ENCODE data around the gene FAM162A.
A peak's percentile ranks its signal among the peaks of the same experiment; 100 is the strongest.
"Not testable (repeated sequence)": the region's sequence is repeated elsewhere in the genome, so short reads cannot be mapped to it uniquely, and the experiment has no call there.

FAM162A gene

GRCh38 chr3:122383771-122384697, at the start of gene FAM162A:
TSS of gene FAM162A (plus strand) at chr3:122384182. CDS start at chr3:122384266, 84 bp downstream.
- peak; percentile 88 for DNase-seq (ENCODE audit: low read depth)

DNA sequence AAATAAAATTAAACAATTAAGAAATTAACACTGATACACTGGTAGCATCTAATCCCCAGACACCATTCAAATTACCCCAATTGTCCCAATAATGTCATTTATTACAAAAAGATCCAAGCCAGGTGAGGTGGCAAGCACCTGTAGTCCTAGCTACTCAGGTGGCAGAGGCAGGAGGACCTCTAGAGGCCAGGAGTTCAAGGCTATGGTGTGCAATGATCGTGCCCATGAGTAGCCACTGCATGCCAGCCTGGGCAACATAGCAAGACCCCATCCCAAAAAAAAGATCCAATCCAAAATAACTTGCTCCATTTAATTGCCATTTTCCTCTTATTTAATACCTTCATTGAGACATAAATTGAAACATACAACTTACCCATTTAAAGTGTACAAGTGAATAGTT, 41.2 kb upstream of the FAM162A start:
- DNase-seq (ENCODE audit: low read depth) = no peak

GRCh38 chr3:122343654-122344053, 40.3 kb upstream of the FAM162A start:
- DNase-seq (ENCODE audit: low read depth) = no peak

DNA sequence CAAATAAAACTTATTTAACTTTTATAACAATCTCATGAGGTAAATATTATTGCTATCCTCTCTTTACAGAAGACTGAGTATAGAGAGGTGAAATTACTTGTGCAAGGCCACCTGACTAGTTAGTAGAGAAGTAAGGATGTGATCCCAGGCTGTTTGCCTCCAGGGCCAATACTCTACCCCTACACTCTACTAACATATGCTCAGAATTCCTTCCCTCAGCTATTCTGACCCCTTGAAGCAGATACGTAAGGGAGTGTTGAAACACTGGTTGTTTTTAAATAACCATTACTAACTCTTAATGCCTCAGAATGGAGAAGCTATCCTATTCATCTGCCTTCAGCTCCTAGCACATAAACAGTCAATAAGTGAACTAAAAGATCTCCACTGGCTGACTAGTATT, 34.8 kb upstream of the FAM162A start:
- DNase-seq (ENCODE audit: low read depth) = no peak

GRCh38 chr3:122350814-122351418, 33.1 kb upstream of the FAM162A start:
- DNase-seq (ENCODE audit: low read depth) = peak; percentile 2

- DNase-seq (ENCODE audit: low read depth) = no peak
Observed at GRCh38 chr3:122351612-122352011, 32.4 kb upstream of the FAM162A start.

GRCh38 chr3:122353215-122353614, 30.8 kb upstream of the FAM162A start:
- no peak for DNase-seq (ENCODE audit: low read depth)

GRCh38 chr3:122353893-122354401, 30.0 kb upstream of the FAM162A start:
- DNase-seq (ENCODE audit: low read depth) = no peak

- DNase-seq (ENCODE audit: low read depth) = no peak
Observed at GRCh38 chr3:122355612-122356011, 28.4 kb upstream of the FAM162A start.

- DNase-seq (ENCODE audit: low read depth) = no peak
Observed at GRCh38 chr3:122356402-122356801, 27.6 kb upstream of the FAM162A start.

- no peak for DNase-seq (ENCODE audit: low read depth)
Observed at GRCh38 chr3:122357828-122358702, 25.9 kb upstream of the FAM162A start.

DNA sequence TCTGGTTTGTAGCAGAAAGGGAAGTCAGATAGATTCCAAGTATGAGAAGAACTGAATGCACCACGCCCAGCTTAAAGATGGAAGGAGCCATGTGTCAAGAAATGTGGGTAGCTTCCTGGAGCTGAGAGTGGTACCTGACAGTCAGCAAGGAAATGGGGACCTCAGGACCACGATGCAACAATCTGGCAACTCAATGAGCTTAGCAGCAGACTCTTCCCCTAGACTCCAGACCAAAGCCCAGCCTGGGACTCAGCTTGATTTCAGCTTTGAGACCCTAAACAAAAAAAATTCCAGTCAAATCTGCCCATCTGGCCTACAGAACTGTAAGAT, 25.3 kb upstream of the FAM162A start:
- no peak for DNase-seq (ENCODE audit: low read depth)

GRCh38 chr3:122362026-122362425, 22.0 kb upstream of the FAM162A start:
- no peak for DNase-seq (ENCODE audit: low read depth)

DNA sequence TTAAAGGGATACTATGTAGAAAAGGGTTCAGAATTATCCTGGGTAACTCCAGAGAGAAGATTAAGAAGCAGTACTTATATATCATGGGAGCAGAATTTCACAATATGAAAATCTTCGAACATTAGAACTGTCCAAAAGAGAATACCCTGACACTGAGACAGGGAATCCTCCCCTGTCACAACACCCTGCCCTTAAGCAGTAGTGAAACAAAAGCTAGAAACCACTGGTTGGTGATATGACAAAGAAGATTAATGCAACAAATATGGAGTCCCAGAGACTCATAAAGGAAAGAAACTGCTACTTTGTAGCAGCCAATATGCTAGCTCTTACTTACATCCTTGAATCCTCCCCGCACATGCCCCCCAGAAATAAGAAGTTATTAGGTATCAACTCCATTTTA, 19.5 kb upstream of the FAM162A start:
- DNase-seq (ENCODE audit: low read depth) = no peak

GRCh38 chr3:122365073-122365472, 18.9 kb upstream of the FAM162A start:
- no peak for DNase-seq (ENCODE audit: low read depth)

DNA sequence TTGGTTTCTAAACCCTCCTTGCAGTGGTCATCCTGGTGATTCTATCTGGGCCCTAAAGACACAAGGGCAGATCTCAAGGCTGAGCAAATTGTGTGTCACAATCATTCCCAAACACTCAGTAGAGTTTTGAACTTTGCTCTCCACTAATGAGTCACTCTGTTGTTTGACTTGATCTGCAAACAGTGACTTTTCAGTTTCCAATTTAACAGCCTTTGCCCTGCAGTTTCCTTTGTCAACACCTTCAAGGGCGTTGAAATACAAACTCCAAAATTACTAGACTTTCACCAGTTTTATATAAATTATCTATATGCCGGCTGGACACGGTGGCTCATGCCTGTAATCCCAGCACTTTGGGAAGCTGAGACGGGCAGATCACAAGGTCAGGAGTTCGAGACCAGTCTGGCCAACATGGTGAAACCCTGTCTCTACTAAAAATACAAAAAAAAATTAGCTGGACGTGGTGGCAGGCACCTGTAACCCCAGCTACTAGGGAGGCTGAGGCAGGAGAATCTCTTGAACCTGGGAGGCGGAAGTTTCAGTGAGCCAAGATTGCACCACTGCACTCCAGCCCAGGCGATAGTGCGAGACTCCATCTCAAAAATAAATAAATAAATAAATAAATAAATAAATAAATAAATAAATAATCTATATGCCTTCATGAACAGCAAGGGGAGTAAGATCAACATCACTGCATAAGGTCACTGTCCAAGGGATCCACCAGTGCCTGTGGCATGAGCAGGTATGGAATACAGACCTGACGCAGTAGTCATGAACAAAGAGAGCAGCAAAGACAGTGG, 18.2 kb upstream of the FAM162A start:
- not testable (repeated sequence) for DNase-seq (ENCODE audit: low read depth)

DNA sequence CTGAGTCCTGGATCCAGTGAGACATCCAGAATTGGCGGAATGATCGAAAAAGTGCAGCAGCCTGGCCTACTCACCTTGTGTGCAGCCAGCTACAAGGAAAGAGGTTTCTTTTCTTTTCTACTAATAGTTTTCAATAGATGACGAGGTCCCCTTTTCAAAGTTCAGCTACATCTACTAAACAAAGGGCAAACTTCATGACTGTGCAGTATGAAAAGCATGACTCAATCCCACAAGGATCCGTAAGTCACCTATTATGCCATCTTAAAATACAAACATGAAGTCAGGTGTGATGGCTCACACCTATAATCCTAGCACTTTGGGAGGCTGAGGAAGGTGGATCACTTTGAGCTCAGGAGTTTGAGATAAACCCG, 17.6 kb upstream of the FAM162A start:
- DNase-seq (ENCODE audit: low read depth) = no peak

DNA sequence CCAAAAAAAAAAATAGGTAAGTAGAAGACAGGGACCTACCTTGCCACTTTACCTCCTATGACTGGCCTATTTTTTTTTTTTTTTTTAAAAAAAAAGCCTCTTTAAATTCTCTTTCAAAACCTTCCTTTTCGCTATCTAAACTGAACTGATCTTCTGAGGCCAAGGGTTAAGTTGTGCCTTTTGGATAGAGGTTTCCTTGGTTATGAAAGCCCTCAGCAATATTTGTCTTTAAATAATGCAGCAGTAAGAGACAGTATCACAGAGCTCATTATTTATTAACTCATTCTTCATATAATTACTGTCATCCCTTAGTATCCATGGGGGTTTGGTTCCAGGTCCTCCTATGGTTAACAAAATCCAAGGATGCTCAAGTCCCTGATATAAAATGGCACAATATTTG, 9.9 kb upstream of the FAM162A start:
- no peak for DNase-seq (ENCODE audit: low read depth)

GRCh38 chr3:122377975-122378374, 6.0 kb upstream of the FAM162A start:
- DNase-seq (ENCODE audit: low read depth) = no peak

GRCh38 chr3:122382888-122383666, 905 bp upstream of the FAM162A start, which contains the start of gene MIX23:
TSS of gene MIX23 (minus strand) at chr3:122383231. CDS start at chr3:122383224, 7 bp downstream.
- peak; percentile 78 for DNase-seq (ENCODE audit: low read depth)

- no peak for DNase-seq (ENCODE audit: low read depth)
Observed at GRCh38 chr3:122387709-122388108, 3.7 kb downstream of the FAM162A start.

Data from stimulated activated CD4-positive, alpha-beta T cell treated with anti-CD3 and anti-CD28 coated beads, Interleukin-2, amount 100 ng/mL, for 4 hours (primary cell).